ENCODE measurements around the gene OTULINL.

- no peak for TF ChIP-seq POLR2A (IDR thresholded peaks at IDR 0.05)
- TF ChIP-seq CTCF (IDR thresholded peaks at IDR 0.05): no peak
Measured at GRCh38 chr5:14594378-14595074, 12.9 kb downstream of the OTULINL start.

Data from right lobe of liver (tissue), 4 donors.